Panc1 (cell line): Measurements from ENCODE around the gene DLG5. TPM values are rescaled to one million over a fixed set of nuclear protein-coding genes. Genes with fewer than 3 reads are reported as not detected.

ENCODE experiments used
- ATAC-seq: fragments of 200-7000 bp; cut with Tn5 transposase; 2 replicates; pipeline ENCODE4 v1.9.1; 2020; ENCODE audit warnings: mild to moderate bottlenecking, moderate library complexity
- BruUV-seq: library from RNA; stranded (reverse); fragments of 400-500 nt; replicated peaks from 2 replicates; lab custom pipeline; 2021; lab: Mats Ljungman, UMichigan
- CTCF ChIA-PET: fragments of 300-600 bp; sonication (Branson Sonifier 250); formaldehyde crosslinking; loops from one replicate; lab custom pipeline; 2022; ENCODE audit warnings: antibody characterized with exemption; lab: Charles Lee
- POLR2A ChIA-PET: fragments of 300-600 bp; sonication (Branson Sonifier 250); formaldehyde crosslinking; loops from one replicate; lab custom pipeline; 2022; ENCODE audit warnings: antibody characterized with exemption; lab: Charles Lee
- DNase-seq: peaks from one replicate; pipeline ENCODE4 v3.0.0-alpha.2; 2010; ENCODE audit warnings: low read depth, low spot score
- H3K27ac ChIP-seq: 2 replicates; pipeline ENCODE4 v1.5.1; 2011; ENCODE audit warnings: mild to moderate bottlenecking, low read length, inconsistent platforms
- H3K27me3 ChIP-seq: fragments of 200-500 bp; sonication (Bioruptor generic); 2 replicates; pipeline ENCODE4 v1.6.0; 2014; ENCODE audit warnings: low read length, inconsistent platforms; ENCODE audit not compliant: control insufficient read depth, insufficient read depth
- H3K36me3 ChIP-seq: fragments of 200-500 bp; sonication (Bioruptor generic); 2 replicates; pipeline ENCODE4 v1.5.1; 2014; ENCODE audit warnings: inconsistent platforms, mild to moderate bottlenecking, low read length, moderate library complexity; ENCODE audit not compliant: control insufficient read depth, insufficient read depth
- H3K4me1 ChIP-seq: 2 replicates; pipeline ENCODE4 v1.5.1; 2011; ENCODE audit warnings: inconsistent platforms, mild to moderate bottlenecking, low read length, moderate library complexity; ENCODE audit not compliant: control insufficient read depth, insufficient read depth
- H3K4me3 ChIP-seq, 2 experiments: 2 replicates each; pipeline ENCODE4 v1.5.1; 2011 to 2012; ENCODE audit warnings: low read depth in 2 of 2, low read length in 2 of 2, mild to moderate bottlenecking in 2 of 2, inconsistent platforms in 1 of 2, moderate library complexity in 1 of 2
- H3K9me3 ChIP-seq: fragments of 200-500 bp; sonication (Bioruptor generic); 2 replicates; pipeline ENCODE4 v1.5.1; 2014; ENCODE audit warnings: low read depth, mild to moderate bottlenecking, inconsistent platforms, low read length, moderate library complexity; ENCODE audit not compliant: control insufficient read depth, insufficient read depth
- CTCF ChIP-seq: fragments of 450-650 bp; IDR thresholded peaks from 2 replicates; pipeline ENCODE4 v1.5.1; 2017; ENCODE audit warnings: mild to moderate bottlenecking
- POLR2AphosphoS5 ChIP-seq: IDR thresholded peaks from 2 replicates; pipeline ENCODE4 v1.6.1; 2012; ENCODE audit warnings: mild to moderate bottlenecking, low read depth, low read length, moderate library complexity
- SIN3A ChIP-seq: IDR thresholded peaks from 2 replicates; pipeline ENCODE4 v1.6.1; 2012; ENCODE audit warnings: low read depth, mild to moderate bottlenecking, low read length, moderate library complexity, borderline replicate concordance; ENCODE audit not compliant: insufficient read depth
- TCF7L2 ChIP-seq: IDR thresholded peaks from 2 replicates; pipeline ENCODE4 v1.6.1; 2011; ENCODE audit warnings: mild to moderate bottlenecking, low read depth, low read length, inconsistent platforms
- in situ Hi-C: cut with HindIII; loops from 2 replicates; pipeline ENCODE4 v1.10.0; 2016; ENCODE audit warnings: low sequenced_read_pairs, low pct_unique_long_range_greater_than_20kb
- intact Hi-C: fragments of 100-400 bp; cut with micrococcal nuclease; formaldehyde crosslinking; loops from one replicate; pipeline ENCODE4 v1.10.0; 2022; ENCODE audit not compliant: unreplicated experiment
- total RNA-seq: library from RNA; stranded (reverse); gene quantifications from one replicate; pipeline ENCODE4 v1.2.1, GENCODE V29; 2021; ENCODE audit not compliant: unreplicated experiment
- TF ChIP-seq, protein P1 (sequence below), 2 experiments: IDR thresholded peaks; 2 replicates each; pipeline ENCODE4 v1.6.1; 2011 to 2012; ENCODE audit warnings: low read depth in 2 of 2, control low read depth in 1 of 2, low read length in 1 of 2, mild to moderate bottlenecking in 1 of 2, moderate library complexity in 1 of 2; ENCODE audit not compliant: insufficient read depth in 1 of 2

DLG5 gene
- total RNA-seq, 1 experiment from 2014 or later: 85.6 TPM

DNA sequence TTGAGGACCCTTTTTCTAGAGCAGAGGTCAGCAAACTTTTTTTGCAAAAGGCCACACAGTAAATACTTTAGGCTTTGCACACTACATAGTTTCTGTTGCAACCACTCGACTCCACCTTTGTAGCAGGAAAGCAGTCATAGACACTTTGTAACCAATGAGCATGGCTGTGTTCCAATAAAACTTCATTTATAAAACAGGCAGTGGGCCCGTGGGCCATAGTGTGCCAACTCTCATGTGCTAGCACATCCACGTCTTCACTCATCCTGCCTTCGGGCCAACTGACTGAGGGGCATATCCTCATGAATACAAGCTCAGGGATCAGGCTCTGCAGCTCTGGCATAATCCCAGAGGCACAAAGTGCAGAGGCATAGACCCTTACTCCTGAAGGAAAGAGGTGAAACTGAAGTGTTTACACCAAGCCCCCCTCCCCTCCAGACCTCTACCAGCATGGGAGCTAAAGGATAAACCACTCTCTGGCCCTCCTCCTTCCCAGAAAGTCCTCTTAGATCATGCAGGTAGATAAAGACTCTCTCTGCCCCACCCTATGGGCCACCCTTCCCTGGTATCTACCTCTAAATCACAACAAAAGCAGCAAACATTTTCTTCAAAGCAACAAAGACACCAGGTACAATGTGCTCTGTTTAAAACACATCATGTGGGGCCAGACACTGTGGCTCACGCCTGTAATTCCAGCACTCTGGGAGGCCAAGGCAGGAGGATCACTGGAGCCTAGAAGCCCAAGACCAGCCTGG lies 71.0 kb downstream of the DLG5 start:
- POLR2A ChIA-PET: no interaction called here
- Histone ChIP-seq H3K4me3 (no peak overlapping the region), H3K36me3 (no peaks in the 10 kb centered on the region; the same call in 1 of the 2 replicates), H3K4me1 (peaks cover 12% of the 10 kb centered on the region), H3K27ac (no peak overlapping the region), H3K27me3 (no peaks in the 10 kb centered on the region), H3K9me3 (no peaks in the 10 kb centered on the region)
- intact Hi-C loops (no loop called here), in situ Hi-C loops (no loop called here)
- CTCF ChIA-PET: no interaction called here
- BruUV-seq: no TSS peak
- DNase-seq (no peak), ATAC-seq (no peak)
- TF ChIP-seq POLR2AphosphoS5 (no peak), CTCF (no peak), SIN3A (no peak), TCF7L2 (no peak)
- TF ChIP-seq, protein P1, sequence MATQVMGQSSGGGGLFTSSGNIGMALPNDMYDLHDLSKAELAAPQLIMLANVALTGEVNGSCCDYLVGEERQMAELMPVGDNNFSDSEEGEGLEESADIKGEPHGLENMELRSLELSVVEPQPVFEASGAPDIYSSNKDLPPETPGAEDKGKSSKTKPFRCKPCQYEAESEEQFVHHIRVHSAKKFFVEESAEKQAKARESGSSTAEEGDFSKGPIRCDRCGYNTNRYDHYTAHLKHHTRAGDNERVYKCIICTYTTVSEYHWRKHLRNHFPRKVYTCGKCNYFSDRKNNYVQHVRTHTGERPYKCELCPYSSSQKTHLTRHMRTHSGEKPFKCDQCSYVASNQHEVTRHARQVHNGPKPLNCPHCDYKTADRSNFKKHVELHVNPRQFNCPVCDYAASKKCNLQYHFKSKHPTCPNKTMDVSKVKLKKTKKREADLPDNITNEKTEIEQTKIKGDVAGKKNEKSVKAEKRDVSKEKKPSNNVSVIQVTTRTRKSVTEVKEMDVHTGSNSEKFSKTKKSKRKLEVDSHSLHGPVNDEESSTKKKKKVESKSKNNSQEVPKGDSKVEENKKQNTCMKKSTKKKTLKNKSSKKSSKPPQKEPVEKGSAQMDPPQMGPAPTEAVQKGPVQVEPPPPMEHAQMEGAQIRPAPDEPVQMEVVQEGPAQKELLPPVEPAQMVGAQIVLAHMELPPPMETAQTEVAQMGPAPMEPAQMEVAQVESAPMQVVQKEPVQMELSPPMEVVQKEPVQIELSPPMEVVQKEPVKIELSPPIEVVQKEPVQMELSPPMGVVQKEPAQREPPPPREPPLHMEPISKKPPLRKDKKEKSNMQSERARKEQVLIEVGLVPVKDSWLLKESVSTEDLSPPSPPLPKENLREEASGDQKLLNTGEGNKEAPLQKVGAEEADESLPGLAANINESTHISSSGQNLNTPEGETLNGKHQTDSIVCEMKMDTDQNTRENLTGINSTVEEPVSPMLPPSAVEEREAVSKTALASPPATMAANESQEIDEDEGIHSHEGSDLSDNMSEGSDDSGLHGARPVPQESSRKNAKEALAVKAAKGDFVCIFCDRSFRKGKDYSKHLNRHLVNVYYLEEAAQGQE (IDR thresholded peaks at IDR 0.05; ENCODE audit: insufficient read depth in 1 of 2, low read depth in 2 of 2, low read length in 1 of 2): no peak

- no peak for DNase-seq
- in situ Hi-C loops: no loop called here
- BruUV-seq: no TSS peak
- H3K27ac ChIP-seq: no peak overlapping the region
- H3K27me3 ChIP-seq: no peaks in the 10 kb centered on the region
- ChIA-PET POLR2A (no interaction called here), CTCF (no interaction called here)
- H3K36me3 ChIP-seq: no peaks in the 10 kb centered on the region; the same call in 1 of the 2 replicates
- TF ChIP-seq SIN3A: no peak
- no peak for TF ChIP-seq POLR2AphosphoS5
- TF ChIP-seq TCF7L2: no peak
- TF ChIP-seq, protein P1 (IDR thresholded peaks at IDR 0.05; ENCODE audit: insufficient read depth in 1 of 2, low read depth in 2 of 2, low read length in 1 of 2): no peak
- no peak for TF ChIP-seq CTCF
- no peaks in the 10 kb centered on the region for H3K9me3 ChIP-seq
- no peak for ATAC-seq
- H3K4me3 ChIP-seq: no peak overlapping the region
- H3K4me1 ChIP-seq: peaks cover 25% of the 10 kb centered on the region
- intact Hi-C loops: no loop called here
Observed at GRCh38 chr10:77854115-77854514, 72.4 kb downstream of the DLG5 start.
